Stimulated activated naive CD4-positive, alpha-beta T cell treated with Interleukin-2 at 50 U/mL for 16 hours (primary cell): ENCODE results near the gene CLSTN2.

ENCODE experiments used
- DNase-seq: peaks from one replicate; lab custom pipeline; 2025; lab: John Stamatoyannopoulos, UW

The CLSTN2 gene

DNA sequence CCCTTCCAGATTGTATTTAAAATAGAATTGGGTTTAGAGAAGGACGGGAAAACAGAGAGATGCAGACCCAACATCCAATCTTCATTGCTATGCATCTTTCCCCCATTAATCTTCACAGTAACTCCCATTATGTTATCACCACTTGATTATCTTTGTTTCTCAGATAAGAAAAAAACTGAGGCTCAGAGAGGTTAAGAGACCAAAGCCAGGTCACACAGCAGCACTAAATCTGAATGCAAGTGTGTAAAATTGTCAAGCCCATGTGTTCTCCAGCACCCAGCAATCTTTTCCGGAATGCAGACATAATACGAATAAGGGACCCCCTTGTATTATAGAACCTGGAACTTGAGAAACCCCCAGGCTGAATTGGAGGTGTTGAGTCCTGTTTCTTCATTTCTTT lies 662.4 kb downstream of the CLSTN2 start:
- DNase-seq: no peak

GRCh38 chr3:140597792-140598191 lies 662.8 kb downstream of the CLSTN2 start:
- DNase-seq: no peak

DNA sequence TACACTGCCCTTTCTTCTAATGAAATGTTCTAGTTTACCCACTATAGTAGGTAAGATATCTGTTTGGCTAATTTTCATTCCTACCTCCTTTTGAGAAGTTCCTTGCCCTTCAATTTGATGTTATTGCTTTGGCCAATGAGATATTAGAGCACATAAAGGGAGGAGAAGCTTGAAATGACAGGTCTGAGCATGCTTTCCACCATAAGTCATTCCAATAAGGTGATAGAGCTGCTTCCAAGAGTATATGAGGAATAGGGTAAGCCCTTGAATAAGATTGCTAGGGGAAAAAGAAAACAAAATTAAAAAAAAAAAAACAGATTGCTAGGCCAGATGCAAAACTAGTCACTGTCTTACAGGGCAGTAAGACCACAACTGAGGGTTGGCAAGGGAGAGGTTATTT lies 664.0 kb downstream of the CLSTN2 start:
- no peak for DNase-seq

DNA sequence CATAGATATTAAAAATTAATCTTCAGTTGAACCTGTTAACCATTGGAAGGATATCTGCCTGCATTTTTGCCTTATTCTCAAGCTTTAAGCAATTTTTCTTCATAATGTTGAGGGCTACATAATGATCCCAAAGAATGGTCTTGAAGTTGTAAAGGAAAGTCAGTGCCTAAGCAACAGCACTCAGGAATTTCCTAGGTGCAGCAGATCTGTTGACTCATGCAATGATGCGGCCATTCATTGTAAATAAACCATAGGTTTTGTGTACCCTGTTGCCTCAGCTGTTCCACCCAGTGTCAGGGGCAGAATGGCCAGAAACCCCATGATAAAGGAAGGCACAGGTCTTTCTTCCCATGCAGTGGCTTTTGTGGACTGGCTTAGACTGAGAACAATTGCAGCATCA lies 664.5 kb downstream of the CLSTN2 start:
- DNase-seq: no peak

GRCh38 chr3:140601881-140602280 lies 666.9 kb downstream of the CLSTN2 start:
- no peak for DNase-seq

GRCh38 chr3:140602781-140603180 lies 667.8 kb downstream of the CLSTN2 start:
- DNase-seq: no peak

- DNase-seq: no peak
These were observed 668.8 kb downstream of the CLSTN2 start for GRCh38 chr3:140603766-140604165.

DNA sequence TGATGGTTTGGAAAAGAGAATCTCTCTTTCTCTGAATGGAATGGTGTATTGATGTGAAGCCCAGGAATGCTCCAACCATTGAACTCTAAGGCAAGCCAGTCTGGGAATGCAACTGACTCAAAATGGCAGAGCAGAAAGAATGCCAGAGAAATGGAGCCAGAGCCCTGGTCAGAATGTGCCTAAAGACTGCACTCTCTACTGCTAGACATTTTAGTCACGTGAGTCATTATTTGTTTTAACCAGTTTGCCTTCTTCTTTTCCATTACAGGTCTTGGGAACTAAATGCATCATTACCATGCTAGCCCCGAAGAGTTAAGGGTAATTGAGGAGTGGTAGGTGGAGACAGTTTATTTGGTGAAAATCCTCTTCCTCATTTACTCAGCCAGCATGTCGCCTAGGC lies 675.6 kb downstream of the CLSTN2 start:
- no peak for DNase-seq

- DNase-seq: no peak
These were observed 679.0 kb downstream of the CLSTN2 start for GRCh38 chr3:140614001-140614400.

- DNase-seq: no peak
These were observed 682.1 kb downstream of the CLSTN2 start for GRCh38 chr3:140617135-140617534.

- DNase-seq: no peak
These were observed 691.9 kb downstream of the CLSTN2 start for GRCh38 chr3:140626856-140627255.
